ENCODE results near the gene QARS1.
A peak's percentile ranks its signal among the peaks of the same experiment; 100 is the strongest.

QARS1 gene

DNA sequence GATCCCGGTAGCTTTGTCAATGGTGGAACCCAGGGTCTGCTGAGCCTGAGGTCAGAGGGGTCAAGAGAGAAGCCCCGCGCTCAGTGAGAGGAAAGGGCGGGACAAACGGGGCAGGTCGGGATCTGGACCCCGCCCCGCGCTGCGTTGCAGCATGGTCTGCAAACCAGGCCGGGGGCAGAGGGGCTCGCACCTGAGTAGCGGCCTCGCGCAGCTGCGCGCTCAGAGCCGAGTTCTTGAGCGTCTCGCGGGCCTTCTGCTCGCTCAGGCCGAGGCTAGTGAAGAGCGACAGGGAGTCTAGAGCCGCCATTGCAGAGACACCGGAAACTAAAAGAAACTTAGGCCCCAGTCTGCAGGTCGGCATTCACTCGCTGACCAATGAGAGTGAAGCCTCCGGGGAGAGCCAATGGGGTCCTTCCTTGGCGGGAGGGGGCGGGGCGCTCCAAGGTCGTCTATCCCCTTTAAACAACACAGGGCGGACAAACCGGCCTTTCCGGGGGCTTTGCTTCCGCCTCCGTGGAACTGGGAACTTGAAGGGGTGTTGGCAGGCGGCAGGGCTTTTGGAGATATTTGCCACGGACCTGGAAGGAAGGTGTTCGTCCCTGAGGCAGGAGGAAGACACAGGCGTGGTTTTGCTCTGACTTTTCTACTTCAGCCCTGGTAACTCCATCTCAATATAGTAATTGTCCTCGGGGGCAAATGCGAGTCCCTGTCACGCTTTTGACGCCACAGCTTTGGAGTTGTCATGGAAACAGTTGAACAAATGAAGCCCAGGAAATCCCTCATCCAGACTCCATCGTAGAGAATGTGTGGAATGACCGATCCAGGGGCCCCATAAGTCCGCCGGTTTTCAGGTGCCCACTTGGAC, at the start of gene QARS1:
Gene QARS1, minus strand, starts transcription at position 331 of the 865 bp plus-strand sequence. Its CDS starts 24 bp downstream, at position 307.
- no peak for DNase-seq (ENCODE audit: low read depth, low spot score)

- DNase-seq (ENCODE audit: low read depth, low spot score), result no peak
Observed at GRCh38 chr3:49153349-49153912, 48.9 kb upstream of the QARS1 start.

GRCh38 chr3:49151610-49152009, 47.1 kb upstream of the QARS1 start:
- no peak for DNase-seq (ENCODE audit: low read depth, low spot score)

DNA sequence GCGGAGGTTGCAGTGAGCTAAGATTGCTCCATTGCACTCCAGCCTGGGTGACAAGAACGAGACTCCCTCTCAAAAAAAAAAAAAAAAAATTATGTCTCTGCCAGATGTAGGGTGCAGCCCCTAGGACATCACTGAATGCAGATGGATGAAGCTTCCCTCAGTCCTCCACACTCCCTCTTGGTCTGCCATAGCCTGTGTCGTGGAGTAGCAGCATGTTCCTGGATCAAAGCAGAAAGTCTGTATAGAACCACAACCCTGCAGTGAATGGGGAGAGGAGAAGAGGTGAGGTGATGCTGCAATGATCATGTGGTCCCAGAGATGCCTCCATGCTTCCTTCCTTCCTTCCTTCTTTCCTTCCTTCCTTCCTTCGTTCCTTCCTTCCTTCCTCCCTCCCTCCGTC, 43.6 kb upstream of the QARS1 start:
- no peak for DNase-seq (ENCODE audit: low read depth, low spot score)

DNA sequence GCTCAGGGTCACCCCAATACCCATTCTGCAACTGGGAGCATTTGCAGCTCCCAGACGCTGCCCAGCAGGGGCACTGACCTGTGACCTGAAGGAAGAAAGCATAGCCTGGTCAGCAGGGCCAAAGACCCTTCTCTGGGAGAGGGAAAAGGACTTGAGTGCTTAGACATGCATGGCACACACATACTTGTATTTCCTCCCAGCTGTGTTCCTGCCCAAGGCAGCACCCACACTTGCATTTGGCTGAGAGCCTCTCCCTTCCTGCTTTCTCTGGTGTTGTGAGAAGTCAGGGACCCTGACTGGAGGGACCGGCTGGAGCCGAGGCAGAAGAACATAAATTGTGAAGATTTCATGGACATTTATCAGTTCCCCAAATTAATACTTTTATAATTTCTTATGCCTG, 35.5 kb upstream of the QARS1 start:
- DNase-seq (ENCODE audit: low read depth, low spot score), result no peak

DNA sequence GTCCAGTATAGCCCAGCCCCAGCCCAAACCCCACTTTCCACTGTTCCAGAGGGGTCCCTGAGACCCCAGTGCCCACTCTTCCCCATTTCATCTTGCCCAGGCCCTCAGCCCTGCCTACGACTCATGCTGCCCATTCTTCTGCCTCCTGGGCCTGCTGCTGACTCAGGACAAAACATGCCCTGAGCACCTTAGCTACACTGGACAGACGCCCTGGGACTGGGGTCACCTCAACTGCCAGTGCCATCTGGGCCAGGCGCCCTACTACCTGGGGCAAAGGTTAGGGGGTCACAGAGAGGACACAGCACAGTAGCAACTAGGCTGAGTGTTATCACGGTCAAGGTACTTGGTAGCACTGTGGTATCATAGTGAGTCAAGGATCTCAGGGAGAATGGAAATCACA, 30.9 kb upstream of the QARS1 start:
- DNase-seq (ENCODE audit: low read depth, low spot score), result no peak

DNA sequence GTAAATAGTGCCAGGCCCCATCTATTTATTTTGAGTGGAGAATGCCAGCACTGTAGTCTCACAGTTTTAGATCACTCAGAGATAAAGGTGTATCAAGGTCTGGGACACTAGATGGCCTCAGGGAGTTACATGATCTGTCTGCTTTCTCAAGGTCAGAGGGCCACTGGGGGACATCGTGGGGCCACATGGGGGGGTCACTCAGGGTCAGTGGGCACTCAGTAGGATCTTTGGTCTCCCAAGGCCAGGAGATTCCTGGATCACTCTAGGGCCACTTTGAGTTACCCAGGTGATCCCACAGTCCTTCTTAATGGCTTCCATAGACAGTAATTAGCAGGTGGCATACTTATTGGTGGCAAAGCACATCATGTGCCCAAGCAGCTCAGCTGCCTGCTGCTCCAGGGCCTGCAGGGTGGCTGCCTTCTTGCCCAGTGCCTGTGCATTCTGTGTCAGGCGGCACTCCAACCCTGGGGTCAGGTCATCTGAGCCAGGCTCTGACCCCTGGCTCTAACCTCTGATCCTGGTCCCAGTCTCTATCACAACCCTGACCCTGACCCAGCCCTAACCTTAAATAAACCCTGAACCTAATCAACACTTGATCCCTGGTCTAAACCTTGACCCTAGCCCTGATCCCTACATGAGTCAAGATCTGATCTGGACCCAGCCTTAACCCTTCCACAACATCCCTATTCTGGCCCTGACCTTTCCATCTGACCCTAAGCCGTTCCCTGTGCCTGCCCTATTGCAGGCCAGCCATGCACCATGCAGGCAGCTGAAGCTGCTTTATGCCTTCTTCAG, 30.1 kb upstream of the QARS1 start:
- DNase-seq (ENCODE audit: low read depth, low spot score), result no peak

- DNase-seq (ENCODE audit: low read depth, low spot score), result no peak
Observed at GRCh38 chr3:49133226-49133951, 28.8 kb upstream of the QARS1 start.

DNA sequence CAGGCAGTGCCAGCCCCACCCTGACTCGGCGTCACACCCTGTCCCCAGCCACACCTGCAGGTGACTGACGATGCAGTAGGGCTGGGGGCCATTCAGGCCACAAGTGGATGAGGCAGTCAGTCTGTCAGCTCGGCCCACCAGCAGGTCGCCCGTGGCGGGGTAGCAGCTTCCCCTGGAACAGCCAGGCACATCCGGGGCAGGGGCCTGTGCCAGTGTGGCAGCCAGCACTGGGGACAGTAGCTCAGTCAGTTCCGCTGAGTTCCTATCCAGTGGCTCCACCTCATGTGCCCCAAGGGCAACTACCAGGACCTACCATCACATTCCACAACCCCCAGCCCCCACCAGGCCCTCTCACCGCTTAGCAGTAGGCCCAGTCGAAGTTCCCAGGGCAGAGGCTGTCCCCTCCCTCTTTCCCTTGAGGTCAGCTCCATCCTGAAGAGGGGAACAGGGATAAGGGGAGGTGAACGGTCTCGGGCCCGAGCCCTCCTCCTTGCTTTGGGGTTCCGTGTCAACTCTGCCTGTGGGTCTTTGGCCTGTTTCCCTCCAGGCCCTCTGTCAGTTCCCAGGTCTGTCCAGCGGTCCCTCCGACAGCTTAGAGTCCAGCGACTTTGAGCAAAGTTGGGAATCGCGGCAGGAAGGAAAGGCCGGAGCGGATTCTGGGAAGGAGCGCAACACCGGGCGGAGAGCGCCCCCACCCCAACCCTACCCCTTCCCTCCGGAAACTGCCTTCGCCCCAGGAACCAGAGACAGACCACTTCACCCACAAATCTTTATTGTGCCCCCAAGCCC, 28.1 kb upstream of the QARS1 start, which contains the start of gene LAMB2:
Gene LAMB2, minus strand, starts transcription at position 614 of the 789 bp plus-strand sequence. Its CDS starts 183 bp downstream, at position 431.
- peak; percentile 50 for DNase-seq (ENCODE audit: low read depth, low spot score)

- DNase-seq (ENCODE audit: low read depth, low spot score), result no peak
Observed at GRCh38 chr3:49132073-49132436, 27.5 kb upstream of the QARS1 start.

GRCh38 chr3:49131576-49131975, 27.0 kb upstream of the QARS1 start:
- DNase-seq (ENCODE audit: low read depth, low spot score), result no peak

DNA sequence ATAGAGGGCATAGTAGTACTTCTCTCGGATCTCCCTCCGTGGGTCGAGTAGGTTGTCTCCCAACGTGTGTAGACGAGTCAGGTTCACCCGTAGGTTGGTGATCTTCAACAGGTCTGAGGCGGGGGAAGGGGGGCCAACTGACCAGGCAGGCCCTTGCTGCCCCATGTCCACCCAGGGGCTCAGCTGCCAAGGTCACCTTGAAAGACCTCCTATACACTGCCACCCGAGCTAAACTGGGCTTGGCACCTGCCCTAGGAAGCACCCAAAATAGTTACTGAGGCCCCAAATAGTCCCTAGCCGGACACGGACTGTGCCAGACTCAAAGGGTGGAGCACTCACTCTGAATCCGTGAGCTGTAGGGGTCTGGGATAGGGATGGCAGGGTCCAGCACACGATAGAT, 26.5 kb upstream of the QARS1 start:
- DNase-seq (ENCODE audit: low read depth, low spot score), result no peak

GRCh38 chr3:49124991-49125670, 20.6 kb upstream of the QARS1 start:
- DNase-seq (ENCODE audit: low read depth, low spot score), result no peak

- DNase-seq (ENCODE audit: low read depth, low spot score), result no peak
Observed at GRCh38 chr3:49124203-49124602, 19.6 kb upstream of the QARS1 start.

- no peak for DNase-seq (ENCODE audit: low read depth, low spot score)
Observed at GRCh38 chr3:49123687-49124086, 19.1 kb upstream of the QARS1 start.

- no peak for DNase-seq (ENCODE audit: low read depth, low spot score)
Observed at GRCh38 chr3:49122886-49123545, 18.5 kb upstream of the QARS1 start.

- DNase-seq (ENCODE audit: low read depth, low spot score), result no peak
Observed at GRCh38 chr3:49122451-49122850, 17.9 kb upstream of the QARS1 start.

GRCh38 chr3:49122022-49122421, 17.5 kb upstream of the QARS1 start:
- no peak for DNase-seq (ENCODE audit: low read depth, low spot score)

DNA sequence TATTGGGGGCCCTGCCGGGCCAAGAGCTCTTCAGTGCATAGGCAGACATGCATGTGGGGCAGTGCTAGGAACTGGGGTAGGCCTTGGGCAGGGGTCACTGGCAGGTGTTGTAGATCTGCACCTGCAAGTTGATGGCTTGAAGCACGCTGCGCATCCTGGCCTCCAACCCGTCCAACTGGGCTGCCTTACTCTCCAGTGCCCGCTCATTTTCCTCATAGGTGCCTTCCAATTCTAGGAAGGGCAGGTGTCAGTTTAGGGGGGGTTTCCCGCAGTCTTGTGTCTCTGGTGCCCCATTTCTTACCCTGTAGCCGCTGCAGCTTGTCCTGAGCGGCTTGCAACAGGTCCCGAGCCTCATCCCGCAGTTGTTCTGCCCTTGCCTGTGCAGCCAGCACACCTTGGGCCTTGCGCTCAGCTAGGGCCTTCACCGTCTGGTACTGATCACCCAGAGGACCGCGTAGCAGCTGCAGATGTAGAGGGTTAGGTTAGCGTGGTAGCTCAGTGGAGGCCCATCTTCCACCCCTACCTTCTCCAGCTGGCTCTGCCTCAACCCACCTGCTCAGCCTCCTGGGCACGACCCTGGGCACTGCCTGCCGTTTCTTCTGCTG, 16.7 kb upstream of the QARS1 start:
- no peak for DNase-seq (ENCODE audit: low read depth, low spot score)
